ENCODE data around the gene ACTMAP.

DNA sequence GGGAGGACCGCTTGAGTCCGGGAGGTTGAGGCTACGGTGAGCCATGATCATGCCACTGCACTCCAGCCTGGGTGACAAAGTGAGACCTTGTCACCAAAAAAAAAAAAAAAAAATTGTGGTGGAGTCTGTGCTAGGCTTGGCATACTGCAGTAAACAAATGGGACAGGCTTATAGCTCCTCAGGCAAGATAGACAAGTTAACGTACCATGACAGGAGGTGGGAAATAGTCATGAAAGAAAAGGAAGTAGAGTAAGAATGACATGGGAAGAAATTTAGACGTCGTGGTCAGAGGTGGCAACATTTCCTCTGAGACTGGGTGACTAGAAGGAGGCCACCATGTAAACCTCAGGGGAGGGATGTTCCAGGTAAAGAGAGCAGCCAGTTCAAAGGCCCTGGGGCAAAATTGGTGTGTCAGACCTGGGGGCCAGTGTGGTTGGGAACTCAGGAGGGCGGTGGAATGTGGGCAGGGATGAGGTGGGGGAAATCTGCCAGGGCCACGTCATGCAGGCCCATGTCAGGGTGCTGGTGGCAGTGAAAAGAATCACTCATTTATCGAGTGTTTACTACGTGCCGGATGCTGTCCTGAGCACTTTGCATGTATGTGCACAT, 6.3 kb upstream of the ACTMAP start:
- TF ChIP-seq CTCF (IDR thresholded peaks at IDR 0.05 in 2 of 3, conservative IDR thresholded peaks at IDR 0.05 in 1 of 3; ENCODE audit: borderline replicate concordance in 1 of 3, insufficient read depth in 1 of 3, low read depth in 2 of 3, low read length in 2 of 3) (no peak), EZH2 (IDR thresholded peaks at IDR 0.05) (no peak), ZNF274 (IDR thresholded peaks at IDR 0.05; ENCODE audit: low read depth, low read length) (no peak), FOSL1 (IDR thresholded peaks at IDR 0.05; ENCODE audit: low read depth) (no peak), EZH2phosphoT487 (IDR thresholded peaks at IDR 0.05; ENCODE audit: borderline replicate concordance) (no peak), POLR2A (IDR thresholded peaks at IDR 0.05; ENCODE audit: borderline replicate concordance, extremely low read depth, insufficient read depth, insufficient read length) (no peak), POLR2AphosphoS5 (IDR thresholded peaks at IDR 0.05; ENCODE audit: low read depth, low read length) (no peak), YY1 (IDR thresholded peaks at IDR 0.05; ENCODE audit: extremely low read depth, insufficient replicate concordance, low read depth, low read length) (no peak), ATF3 (IDR thresholded peaks at IDR 0.05) (no peak), EGR1 (IDR thresholded peaks at IDR 0.05; ENCODE audit: low read depth) (no peak), CEBPB (IDR thresholded peaks at IDR 0.05; ENCODE audit: low read depth) (no peak)
- TF ChIP-seq, protein P1, sequence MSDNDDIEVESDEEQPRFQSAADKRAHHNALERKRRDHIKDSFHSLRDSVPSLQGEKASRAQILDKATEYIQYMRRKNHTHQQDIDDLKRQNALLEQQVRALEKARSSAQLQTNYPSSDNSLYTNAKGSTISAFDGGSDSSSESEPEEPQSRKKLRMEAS (IDR thresholded peaks at IDR 0.05): no peak
